ENCODE data around the gene HOXA3. TPM values are rescaled to one million over a fixed set of nuclear protein-coding genes. Genes with fewer than 3 reads are reported as not detected.

Gene HOXA3
- total RNA-seq, 4 donors from 2014 or later, result 5.5 to 19.9 (median 6.2) TPM

GRCh38 chr7:27124902-27125689 lies 27.3 kb downstream of the HOXA3 start:
- H3K27me3 ChIP-seq, result no peaks in the 10 kb centered on the region
- DNase-seq (ENCODE audit: low spot score in 2 of 2), result no peak
- no peak for TF ChIP-seq EP300 (IDR thresholded peaks at IDR 0.05)
- no peak for TF ChIP-seq CTCF (IDR thresholded peaks at IDR 0.05)
- TF ChIP-seq POLR2AphosphoS5 (IDR thresholded peaks at IDR 0.05), result no peak
- no peak for TF ChIP-seq POLR2A (IDR thresholded peaks at IDR 0.05)
- no peaks in the 10 kb centered on the region for H3K9me3 ChIP-seq
- no peaks in the 10 kb centered on the region for H3K36me3 ChIP-seq
- H3K4me1 ChIP-seq, result peaks cover 5% of the 10 kb centered on the region
- no peak overlapping the region for H3K4me3 ChIP-seq
- H3K27ac ChIP-seq, result no peak overlapping the region
- 87% methylated on average over 8 of the region's 8 CpGs for WGBS

GRCh38 chr7:27124096-27124901 lies 28.1 kb downstream of the HOXA3 start:
- 88% methylated on average over 39 of the region's 43 CpGs for WGBS
- no peak overlapping the region for H3K4me3 ChIP-seq
- no peak for DNase-seq (ENCODE audit: low spot score in 2 of 2)
- H3K4me1 ChIP-seq, result no peaks in the 10 kb centered on the region
- no peaks in the 10 kb centered on the region for H3K36me3 ChIP-seq
- H3K27me3 ChIP-seq, result no peaks in the 10 kb centered on the region
- TF ChIP-seq CTCF (IDR thresholded peaks at IDR 0.05), result no peak
- no peak for TF ChIP-seq POLR2A (IDR thresholded peaks at IDR 0.05)
- TF ChIP-seq POLR2AphosphoS5 (IDR thresholded peaks at IDR 0.05), result no peak
- no peak for TF ChIP-seq EP300 (IDR thresholded peaks at IDR 0.05)
- no peak overlapping the region for H3K27ac ChIP-seq
- H3K9me3 ChIP-seq, result no peaks in the 10 kb centered on the region

- H3K4me3 ChIP-seq, result no peak overlapping the region
- H3K36me3 ChIP-seq, result no peaks in the 10 kb centered on the region
- TF ChIP-seq POLR2AphosphoS5 (IDR thresholded peaks at IDR 0.05), result no peak
- no peak for TF ChIP-seq CTCF (IDR thresholded peaks at IDR 0.05)
- no peak for TF ChIP-seq EP300 (IDR thresholded peaks at IDR 0.05)
- TF ChIP-seq POLR2A (IDR thresholded peaks at IDR 0.05), result no peak
- WGBS, result 89% methylated on average over 26 of the region's 26 CpGs
- H3K27ac ChIP-seq, result no peak overlapping the region
- no peaks in the 10 kb centered on the region for H3K4me1 ChIP-seq
- no peaks in the 10 kb centered on the region for H3K27me3 ChIP-seq
- no peaks in the 10 kb centered on the region for H3K9me3 ChIP-seq
- DNase-seq (ENCODE audit: low spot score in 2 of 2), result peak in 1 of 2 donors; percentile 56
Measured at GRCh38 chr7:27123477-27124053, 28.8 kb downstream of the HOXA3 start.

GRCh38 chr7:27123007-27123476 lies 29.3 kb downstream of the HOXA3 start:
- WGBS, result 71% methylated on average over 7 of the region's 14 CpGs

More at GRCh38 chr7:27123007-27123476, 29.3 kb downstream of the HOXA3 start:
- no peaks in the 10 kb centered on the region for H3K4me1 ChIP-seq
- H3K36me3 ChIP-seq, result no peaks in the 10 kb centered on the region
- DNase-seq (ENCODE audit: low spot score in 2 of 2), result no peak
- H3K9me3 ChIP-seq, result no peaks in the 10 kb centered on the region
- TF ChIP-seq EP300 (IDR thresholded peaks at IDR 0.05) (no peak), POLR2A (IDR thresholded peaks at IDR 0.05) (no peak), CTCF (IDR thresholded peaks at IDR 0.05) (no peak), POLR2AphosphoS5 (IDR thresholded peaks at IDR 0.05) (no peak)
- H3K27ac ChIP-seq, result no peak overlapping the region
- no peaks in the 10 kb centered on the region for H3K27me3 ChIP-seq
- H3K4me3 ChIP-seq, result no peak overlapping the region
